HL-60 (cell line): ENCODE results near the gene SLC7A10.

Experiments
- CTCF ChIP-seq: IDR thresholded peaks from one replicate; pipeline ENCODE4 v1.5.1; 2011; ENCODE audit warnings: low read length, control low read depth, inconsistent platforms; ENCODE audit not compliant: insufficient read depth
- GABPA ChIP-seq: IDR thresholded peaks from 2 replicates; pipeline ENCODE4 v1.6.1; 2012; ENCODE audit warnings: low read depth
- POLR2AphosphoS5 ChIP-seq: IDR thresholded peaks from 2 replicates; pipeline ENCODE4 v1.6.1; 2012; ENCODE audit warnings: low read depth
- REST ChIP-seq: IDR thresholded peaks from 2 replicates; pipeline ENCODE4 v1.6.1; 2012; ENCODE audit warnings: low read depth; ENCODE audit not compliant: insufficient replicate concordance
- SPI1 ChIP-seq: IDR thresholded peaks from 2 replicates; pipeline ENCODE4 v1.6.1; 2012; ENCODE audit warnings: low read depth, mild to moderate bottlenecking, borderline replicate concordance

GRCh38 chr19:33260628-33261418 is 35.2 kb upstream of the SLC7A10 start:
- TF ChIP-seq CTCF (no peak), POLR2AphosphoS5 (peak; percentile 96), SPI1 (peak; percentile 100), REST (no peak), GABPA (no peak)
